IPS-20b (cell line): Measurements from ENCODE around the gene NAV2.
A peak's percentile ranks its signal among the peaks of the same experiment; 100 is the strongest.

Experiments used
- H3K27ac ChIP-seq: one replicate; pipeline ENCODE4 v1.5.1; 2013; ENCODE audit warnings: low read length
- H3K27me3 ChIP-seq: 2 replicates; pipeline ENCODE4 v1.6.1; 2013; ENCODE audit warnings: mild to moderate bottlenecking, low read length, inconsistent platforms; ENCODE audit not compliant: insufficient read depth
- H3K36me3 ChIP-seq: 2 replicates; pipeline ENCODE4 v1.6.1; 2013; ENCODE audit warnings: low read depth, mild to moderate bottlenecking, inconsistent platforms, low read length, moderate library complexity; ENCODE audit not compliant: insufficient read depth
- H3K4me1 ChIP-seq: 2 replicates; pipeline ENCODE4 v1.6.1; 2013; ENCODE audit warnings: mild to moderate bottlenecking, control low read depth, inconsistent platforms, low read length, moderate library complexity; ENCODE audit not compliant: insufficient read depth
- H3K4me3 ChIP-seq: 2 replicates; pipeline ENCODE4 v1.5.1; 2013; ENCODE audit warnings: mild to moderate bottlenecking, low read length, inconsistent platforms
- H3K9ac ChIP-seq: 2 replicates; pipeline ENCODE4 v1.6.1; 2013; ENCODE audit warnings: low read depth, mild to moderate bottlenecking, inconsistent platforms, low read length, moderate library complexity
- H3K9me3 ChIP-seq: 2 replicates; pipeline ENCODE4 v1.6.1; 2013; ENCODE audit warnings: mild to moderate bottlenecking, low read depth, low read length, inconsistent platforms; ENCODE audit not compliant: insufficient read depth

NAV2 gene

GRCh38 chr11:19829109-19829837 is 116.6 kb downstream of the NAV2 start:
- Histone ChIP-seq H3K4me1 (peaks cover 41% of the 10 kb centered on the region), H3K4me3 (no peak overlapping the region), H3K36me3 (peaks cover 25% of the 10 kb centered on the region), H3K27ac (no peak overlapping the region), H3K9me3 (no peaks in the 10 kb centered on the region), H3K9ac (peak overlapping the region; percentile 2; the same call in 1 of the 2 replicates), H3K27me3 (no peaks in the 10 kb centered on the region)

DNA sequence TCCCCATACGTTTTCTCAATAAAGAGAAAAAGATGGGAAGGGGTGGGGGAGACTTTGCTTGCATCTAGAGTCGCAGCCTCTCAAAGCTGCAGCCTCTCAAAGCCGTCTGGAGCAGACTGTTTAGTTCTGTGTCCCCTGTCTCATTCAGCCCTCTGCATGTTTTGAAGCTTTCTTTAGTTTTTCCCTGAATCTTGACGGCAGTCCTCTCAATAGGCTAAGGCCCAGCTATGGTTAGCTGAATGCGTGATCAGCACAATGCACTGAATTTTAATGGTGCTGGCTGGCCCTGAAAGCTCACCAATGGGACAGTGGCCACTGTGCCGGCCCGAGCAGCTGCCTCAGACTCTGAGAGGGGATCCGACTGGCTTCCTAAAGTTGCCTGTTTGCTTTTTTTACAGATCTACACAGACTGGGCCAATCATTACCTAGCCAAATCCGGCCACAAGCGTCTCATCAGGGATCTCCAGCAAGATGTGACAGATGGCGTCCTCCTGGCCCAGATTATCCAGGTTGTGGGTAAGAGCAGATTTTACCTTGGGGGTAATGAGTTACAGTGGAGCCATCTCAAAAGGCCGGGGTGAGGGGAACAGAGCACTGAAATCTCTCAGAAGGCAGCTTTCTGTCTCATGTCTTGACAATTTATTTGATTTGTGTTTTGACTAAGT is 119.6 kb downstream of the NAV2 start:
- Histone ChIP-seq H3K27me3 (no peaks in the 10 kb centered on the region), H3K9me3 (no peaks in the 10 kb centered on the region), H3K27ac (no peak overlapping the region), H3K36me3 (peaks cover 48% of the 10 kb centered on the region), H3K9ac (no peak overlapping the region), H3K4me3 (no peak overlapping the region), H3K4me1 (peaks cover 33% of the 10 kb centered on the region)

DNA sequence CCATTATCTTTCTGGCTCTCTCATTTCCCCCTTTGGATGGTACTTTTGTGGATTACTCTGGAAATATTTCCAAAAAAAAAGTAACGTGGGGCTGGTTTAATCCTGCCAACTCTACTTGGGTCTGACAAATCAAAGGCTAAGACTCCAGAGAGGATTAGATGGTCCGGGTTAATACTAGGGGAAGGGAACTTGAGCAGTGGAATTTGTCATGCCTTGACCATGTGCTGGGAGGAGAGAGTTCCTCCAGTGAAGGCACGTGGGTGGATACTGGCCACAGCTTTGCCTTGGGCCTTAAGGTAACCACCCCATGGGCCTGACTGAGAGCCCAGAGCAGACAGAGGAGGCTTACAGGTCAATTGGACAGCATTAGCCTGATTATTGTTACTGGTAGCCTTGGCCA is 120.3 kb downstream of the NAV2 start:
- no peak overlapping the region for H3K9ac ChIP-seq
- no peak overlapping the region for H3K4me3 ChIP-seq
- peaks cover 32% of the 10 kb centered on the region for H3K4me1 ChIP-seq
- no peak overlapping the region for H3K27ac ChIP-seq
- H3K36me3 ChIP-seq, result peaks cover 55% of the 10 kb centered on the region
- no peaks in the 10 kb centered on the region for H3K27me3 ChIP-seq
- H3K9me3 ChIP-seq, result no peaks in the 10 kb centered on the region

- Histone ChIP-seq H3K4me1 (peaks cover 14% of the 10 kb centered on the region; the same call in 1 of the 2 replicates), H3K27ac (no peak overlapping the region), H3K9ac (no peak overlapping the region), H3K27me3 (no peaks in the 10 kb centered on the region), H3K9me3 (no peaks in the 10 kb centered on the region), H3K36me3 (peaks cover 58% of the 10 kb centered on the region), H3K4me3 (no peak overlapping the region)
These were observed 122.1 kb downstream of the NAV2 start for GRCh38 chr11:19834771-19835170.

- Histone ChIP-seq H3K4me3 (no peak overlapping the region), H3K4me1 (peaks cover 5% of the 10 kb centered on the region; the same call in 1 of the 2 replicates), H3K27me3 (no peaks in the 10 kb centered on the region), H3K9ac (no peak overlapping the region), H3K36me3 (peaks cover 64% of the 10 kb centered on the region), H3K9me3 (no peaks in the 10 kb centered on the region), H3K27ac (no peak overlapping the region)
These were observed 124.0 kb downstream of the NAV2 start for GRCh38 chr11:19836666-19837065.

DNA sequence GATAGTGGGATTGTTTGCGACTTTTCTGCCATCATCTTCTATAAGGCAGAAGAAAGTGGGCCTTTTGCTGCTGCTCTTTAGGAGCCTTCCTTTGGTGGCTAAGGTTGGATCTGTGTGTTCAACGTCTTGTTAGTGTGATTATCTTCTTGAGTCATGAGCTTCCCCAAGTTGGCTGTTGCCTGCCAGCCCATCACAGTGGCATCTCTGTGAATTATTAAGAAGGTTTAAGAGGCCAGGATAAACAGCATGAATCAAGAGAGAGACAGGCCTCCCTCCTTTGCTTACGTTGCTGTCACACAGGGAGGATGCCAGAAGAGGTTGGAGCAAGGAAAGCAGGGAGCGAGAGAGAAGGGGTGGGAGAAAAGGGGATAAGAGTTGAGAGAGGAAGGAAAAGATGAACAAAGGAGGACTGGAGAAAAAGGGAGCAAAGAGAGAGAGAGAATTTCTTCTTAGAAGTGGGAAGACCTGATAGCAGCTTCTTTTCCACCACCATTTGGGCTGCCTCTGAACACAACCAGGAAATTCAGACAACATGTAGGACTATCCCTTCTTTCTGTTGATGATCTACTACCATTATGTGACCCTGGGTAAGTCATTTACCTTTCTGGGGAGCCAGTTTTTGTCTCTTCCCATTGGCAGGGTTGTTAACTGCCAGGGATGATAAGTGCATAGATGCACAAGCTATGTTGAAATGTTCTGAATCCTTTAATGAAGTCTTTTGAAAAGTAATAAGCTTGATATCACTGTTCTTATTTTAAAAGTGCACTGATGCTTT is 126.5 kb downstream of the NAV2 start:
- Histone ChIP-seq H3K27me3 (no peaks in the 10 kb centered on the region), H3K27ac (no peak overlapping the region), H3K9me3 (no peaks in the 10 kb centered on the region), H3K4me3 (no peak overlapping the region), H3K4me1 (no peaks in the 10 kb centered on the region), H3K36me3 (peaks cover 61% of the 10 kb centered on the region), H3K9ac (no peak overlapping the region)

- Histone ChIP-seq H3K27ac (no peak overlapping the region), H3K9me3 (no peaks in the 10 kb centered on the region), H3K27me3 (no peaks in the 10 kb centered on the region), H3K9ac (no peak overlapping the region), H3K36me3 (peaks cover 54% of the 10 kb centered on the region), H3K4me3 (no peak overlapping the region), H3K4me1 (no peaks in the 10 kb centered on the region; the same call in 1 of the 2 replicates)
These were observed 128.3 kb downstream of the NAV2 start for GRCh38 chr11:19840961-19841360.

DNA sequence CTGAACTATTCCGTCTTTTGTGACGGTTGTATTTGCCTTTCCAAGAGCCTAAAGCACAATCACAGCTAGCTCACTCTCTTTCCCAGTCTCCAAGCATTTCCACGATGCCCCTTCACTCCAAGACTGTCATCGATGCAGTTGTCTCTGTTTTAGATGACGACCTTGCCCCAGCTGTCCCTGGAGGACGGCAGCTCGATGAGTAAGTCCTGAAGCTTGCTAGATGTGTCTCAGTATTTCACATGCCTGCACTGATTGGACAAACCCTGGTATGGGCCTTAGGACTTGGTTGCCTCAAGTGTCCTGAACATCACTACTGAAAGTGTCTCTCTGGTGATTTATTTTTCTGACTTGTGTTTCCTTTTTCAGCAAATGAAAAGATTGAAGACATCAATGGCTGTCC is 129.9 kb downstream of the NAV2 start:
- peaks cover 4% of the 10 kb centered on the region; the same call in 1 of the 2 replicates for H3K4me1 ChIP-seq
- no peak overlapping the region for H3K27ac ChIP-seq
- no peak overlapping the region for H3K9ac ChIP-seq
- H3K27me3 ChIP-seq, result no peaks in the 10 kb centered on the region
- no peak overlapping the region for H3K4me3 ChIP-seq
- no peaks in the 10 kb centered on the region for H3K9me3 ChIP-seq
- peaks cover 46% of the 10 kb centered on the region for H3K36me3 ChIP-seq

DNA sequence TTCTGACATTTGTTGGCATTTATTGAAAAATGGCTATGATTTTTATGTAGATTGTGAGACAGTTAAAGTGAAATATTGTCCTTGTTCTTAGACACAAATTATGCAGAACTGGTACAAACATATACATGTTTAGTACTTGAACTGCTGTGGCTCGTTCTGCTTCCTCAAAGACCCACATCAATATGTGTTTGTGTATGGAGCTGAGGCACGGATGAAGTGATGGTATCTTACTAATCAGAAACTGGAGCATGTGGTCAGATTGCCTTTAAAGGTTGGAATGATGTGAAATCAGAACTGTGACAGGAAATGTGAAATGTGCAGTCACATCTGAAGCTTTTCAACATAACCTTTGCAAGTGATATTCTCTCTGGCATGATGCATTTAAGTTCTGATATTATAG is 130.4 kb downstream of the NAV2 start:
- Histone ChIP-seq H3K27me3 (no peaks in the 10 kb centered on the region), H3K27ac (no peak overlapping the region), H3K4me3 (no peak overlapping the region), H3K4me1 (peaks cover 7% of the 10 kb centered on the region; the same call in 1 of the 2 replicates), H3K9me3 (no peaks in the 10 kb centered on the region), H3K36me3 (peaks cover 41% of the 10 kb centered on the region), H3K9ac (no peak overlapping the region)

DNA sequence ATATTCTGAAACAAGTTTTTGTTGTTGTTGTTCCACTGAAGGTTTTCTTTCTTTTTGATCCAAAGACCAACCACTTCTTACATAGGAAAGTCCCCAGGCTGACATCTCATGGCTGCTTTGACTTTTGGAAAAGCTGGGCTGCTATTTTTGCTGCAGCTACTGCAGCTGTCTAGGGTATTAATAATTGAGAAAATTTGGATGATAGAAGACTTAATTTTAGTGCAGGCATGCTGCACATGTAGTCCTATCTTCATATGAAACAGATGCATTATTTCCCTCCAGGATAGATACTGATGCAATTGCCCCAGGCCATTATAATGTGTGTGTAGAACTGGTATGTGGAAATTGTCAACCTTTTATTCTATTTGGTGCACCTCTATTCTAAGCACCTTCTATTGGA is 131.4 kb downstream of the NAV2 start:
- no peaks in the 10 kb centered on the region for H3K27me3 ChIP-seq
- H3K36me3 ChIP-seq, result peaks cover 40% of the 10 kb centered on the region
- no peaks in the 10 kb centered on the region for H3K9me3 ChIP-seq
- no peak overlapping the region for H3K4me3 ChIP-seq
- H3K4me1 ChIP-seq, result peaks cover 9% of the 10 kb centered on the region; the same call in 1 of the 2 replicates
- no peak overlapping the region for H3K9ac ChIP-seq
- no peak overlapping the region for H3K27ac ChIP-seq

GRCh38 chr11:19844806-19845205 is 132.2 kb downstream of the NAV2 start:
- no peaks in the 10 kb centered on the region for H3K27me3 ChIP-seq
- no peak overlapping the region for H3K27ac ChIP-seq
- peaks cover 9% of the 10 kb centered on the region; the same call in 1 of the 2 replicates for H3K4me1 ChIP-seq
- peaks cover 40% of the 10 kb centered on the region for H3K36me3 ChIP-seq
- H3K9me3 ChIP-seq, result no peaks in the 10 kb centered on the region
- no peak overlapping the region for H3K4me3 ChIP-seq
- H3K9ac ChIP-seq, result no peak overlapping the region
